ENCODE measurements around the gene NOD1.

Gene NOD1

GRCh38 chr7:30450240-30450982 is 28.2 kb downstream of the NOD1 start:
- H3K27ac ChIP-seq (ENCODE audit: poor library complexity, severe bottlenecking) = no peak overlapping the region
- DNase-seq (ENCODE audit: low spot score) = no peak
- no peaks in the 10 kb centered on the region for H3K4me1 ChIP-seq (ENCODE audit: insufficient read depth, poor library complexity, severe bottlenecking)

GRCh38 chr7:30448461-30449189 is 30.0 kb downstream of the NOD1 start:
- TF ChIP-seq CTCF (IDR thresholded peaks at IDR 0.05; ENCODE audit: poor library complexity, severe bottlenecking) = no peak
- DNase-seq (ENCODE audit: low spot score) (no peak), ATAC-seq (ENCODE audit: low read depth) (no peak)
- no peaks in the 10 kb centered on the region for H3K9me3 ChIP-seq (ENCODE audit: severe bottlenecking)
- H3K27ac ChIP-seq (ENCODE audit: poor library complexity, severe bottlenecking) = no peak overlapping the region
- H3K27me3 ChIP-seq (ENCODE audit: insufficient read depth, poor library complexity, severe bottlenecking) = no peaks in the 10 kb centered on the region
- no peaks in the 10 kb centered on the region for H3K4me1 ChIP-seq (ENCODE audit: insufficient read depth, poor library complexity, severe bottlenecking)
- peaks cover 9% of the 10 kb centered on the region; the same call in 1 of the 2 replicates for H3K36me3 ChIP-seq (ENCODE audit: low read depth)
- no peak overlapping the region for H3K4me3 ChIP-seq (ENCODE audit: severe bottlenecking)

More at GRCh38 chr7:30450240-30450982, 28.2 kb downstream of the NOD1 start:
- Histone ChIP-seq H3K4me3 (ENCODE audit: severe bottlenecking) (no peak overlapping the region), H3K9me3 (ENCODE audit: severe bottlenecking) (no peaks in the 10 kb centered on the region), H3K27me3 (ENCODE audit: insufficient read depth, poor library complexity, severe bottlenecking) (no peaks in the 10 kb centered on the region), H3K36me3 (ENCODE audit: low read depth) (peaks cover 15% of the 10 kb centered on the region; the same call in 1 of the 2 replicates)
- ATAC-seq (ENCODE audit: low read depth) = no peak
- no peak for TF ChIP-seq CTCF (IDR thresholded peaks at IDR 0.05; ENCODE audit: poor library complexity, severe bottlenecking)

- no peaks in the 10 kb centered on the region for H3K9me3 ChIP-seq (ENCODE audit: severe bottlenecking)
- TF ChIP-seq CTCF (IDR thresholded peaks at IDR 0.05; ENCODE audit: poor library complexity, severe bottlenecking) = no peak
- peaks cover 3% of the 10 kb centered on the region; the same call in 1 of the 2 replicates for H3K36me3 ChIP-seq (ENCODE audit: low read depth)
- ATAC-seq (ENCODE audit: low read depth) (no peak), DNase-seq (ENCODE audit: low spot score) (peak; percentile 15)
- H3K27me3 ChIP-seq (ENCODE audit: insufficient read depth, poor library complexity, severe bottlenecking) = no peaks in the 10 kb centered on the region
- no peaks in the 10 kb centered on the region for H3K4me1 ChIP-seq (ENCODE audit: insufficient read depth, poor library complexity, severe bottlenecking)
- no peak overlapping the region for H3K27ac ChIP-seq (ENCODE audit: poor library complexity, severe bottlenecking)
- no peak overlapping the region for H3K4me3 ChIP-seq (ENCODE audit: severe bottlenecking)
These were observed 31.1 kb downstream of the NOD1 start for GRCh38 chr7:30447466-30447865.

- no peaks in the 10 kb centered on the region for H3K27me3 ChIP-seq (ENCODE audit: insufficient read depth, poor library complexity, severe bottlenecking)
These were observed 32.3 kb downstream of the NOD1 start for GRCh38 chr7:30446266-30446665.

More at GRCh38 chr7:30446266-30446665, 32.3 kb downstream of the NOD1 start:
- H3K36me3 ChIP-seq (ENCODE audit: low read depth) = peaks cover 3% of the 10 kb centered on the region; the same call in 1 of the 2 replicates
- no peak overlapping the region for H3K4me3 ChIP-seq (ENCODE audit: severe bottlenecking)
- H3K9me3 ChIP-seq (ENCODE audit: severe bottlenecking) = no peaks in the 10 kb centered on the region
- no peaks in the 10 kb centered on the region for H3K4me1 ChIP-seq (ENCODE audit: insufficient read depth, poor library complexity, severe bottlenecking)
- DNase-seq (ENCODE audit: low spot score) = no peak
- TF ChIP-seq CTCF (IDR thresholded peaks at IDR 0.05; ENCODE audit: poor library complexity, severe bottlenecking) = no peak
- no peak overlapping the region for H3K27ac ChIP-seq (ENCODE audit: poor library complexity, severe bottlenecking)
- no peak for ATAC-seq (ENCODE audit: low read depth)
